ENCODE results near the gene CAMTA1.

CAMTA1 gene

DNA sequence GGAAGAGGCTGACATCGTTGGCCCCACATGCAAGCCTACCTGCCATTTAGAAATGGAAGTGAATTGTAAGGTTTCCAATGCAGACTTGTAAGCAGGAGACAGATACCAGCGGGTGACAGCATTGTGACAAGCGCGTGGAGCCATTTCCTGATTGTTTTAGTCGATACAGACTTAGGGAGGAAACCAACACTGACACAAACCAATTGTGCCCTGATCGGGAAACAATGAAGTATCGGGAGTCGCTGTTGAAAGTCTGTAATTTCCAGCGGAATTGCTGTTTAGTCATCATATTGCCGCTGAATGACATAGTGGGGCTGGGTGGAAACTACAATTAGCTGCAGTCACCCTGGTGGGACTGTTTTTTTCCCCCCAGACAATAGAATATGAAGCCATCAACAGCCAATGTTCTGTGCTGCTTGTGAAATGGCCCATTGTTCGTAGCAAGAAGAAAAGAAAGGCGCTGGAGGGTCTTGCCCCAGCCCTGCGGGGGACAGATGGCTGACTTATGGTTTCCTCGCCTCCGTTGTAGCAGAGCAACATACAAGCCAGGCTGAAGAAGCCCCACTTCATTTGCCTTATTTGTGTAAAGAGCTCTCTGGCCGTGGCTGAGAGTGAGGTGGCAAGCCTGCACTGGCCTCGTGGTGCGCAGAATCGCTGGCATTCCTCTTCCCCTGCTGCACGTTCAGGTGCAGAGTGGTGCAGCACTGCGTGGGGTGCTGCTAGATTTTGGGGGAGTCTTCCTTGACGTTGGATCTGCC, 462.7 kb downstream of the CAMTA1 start:
- H3K4me3 ChIP-seq (ENCODE audit: low read depth, low read length), result no peak overlapping the region
- TF ChIP-seq, protein P1, sequence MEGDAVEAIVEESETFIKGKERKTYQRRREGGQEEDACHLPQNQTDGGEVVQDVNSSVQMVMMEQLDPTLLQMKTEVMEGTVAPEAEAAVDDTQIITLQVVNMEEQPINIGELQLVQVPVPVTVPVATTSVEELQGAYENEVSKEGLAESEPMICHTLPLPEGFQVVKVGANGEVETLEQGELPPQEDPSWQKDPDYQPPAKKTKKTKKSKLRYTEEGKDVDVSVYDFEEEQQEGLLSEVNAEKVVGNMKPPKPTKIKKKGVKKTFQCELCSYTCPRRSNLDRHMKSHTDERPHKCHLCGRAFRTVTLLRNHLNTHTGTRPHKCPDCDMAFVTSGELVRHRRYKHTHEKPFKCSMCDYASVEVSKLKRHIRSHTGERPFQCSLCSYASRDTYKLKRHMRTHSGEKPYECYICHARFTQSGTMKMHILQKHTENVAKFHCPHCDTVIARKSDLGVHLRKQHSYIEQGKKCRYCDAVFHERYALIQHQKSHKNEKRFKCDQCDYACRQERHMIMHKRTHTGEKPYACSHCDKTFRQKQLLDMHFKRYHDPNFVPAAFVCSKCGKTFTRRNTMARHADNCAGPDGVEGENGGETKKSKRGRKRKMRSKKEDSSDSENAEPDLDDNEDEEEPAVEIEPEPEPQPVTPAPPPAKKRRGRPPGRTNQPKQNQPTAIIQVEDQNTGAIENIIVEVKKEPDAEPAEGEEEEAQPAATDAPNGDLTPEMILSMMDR (IDR thresholded peaks at IDR 0.05; ENCODE audit: low read depth, low read length), result no peak

DNA sequence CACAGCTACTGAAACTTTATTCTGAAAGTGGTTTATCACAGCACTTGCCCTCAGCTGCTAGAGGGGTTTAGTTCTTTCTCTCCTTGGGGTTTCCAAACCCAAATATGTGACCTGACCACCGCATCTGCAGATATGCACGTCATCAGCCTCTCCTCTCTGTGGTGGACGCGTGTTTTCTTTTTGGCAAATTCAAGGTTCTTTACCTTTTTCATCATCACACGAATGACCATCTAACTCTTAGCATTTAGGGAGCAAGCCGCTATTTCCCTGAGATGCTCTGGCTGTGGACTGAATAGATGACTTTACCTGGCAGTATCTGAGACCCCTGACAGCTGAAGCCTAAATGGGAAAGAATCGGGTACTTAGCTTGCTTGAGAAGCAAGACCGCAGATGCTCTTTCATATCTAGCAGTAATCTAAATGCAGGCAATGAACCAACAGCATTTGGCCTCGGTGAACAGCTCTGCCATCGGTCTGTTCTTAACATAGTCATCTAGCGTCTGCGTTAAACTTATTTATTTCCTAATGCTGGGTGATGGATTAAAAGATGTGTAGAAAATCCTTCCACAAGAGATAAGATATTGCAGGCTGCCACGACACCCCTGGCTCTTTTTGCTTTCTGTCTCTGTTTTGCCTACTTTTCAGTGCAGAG, 463.4 kb downstream of the CAMTA1 start:
- TF ChIP-seq, protein P1 (IDR thresholded peaks at IDR 0.05; ENCODE audit: low read depth, low read length), result no peak
- H3K4me3 ChIP-seq (ENCODE audit: low read depth, low read length), result no peak overlapping the region

DNA sequence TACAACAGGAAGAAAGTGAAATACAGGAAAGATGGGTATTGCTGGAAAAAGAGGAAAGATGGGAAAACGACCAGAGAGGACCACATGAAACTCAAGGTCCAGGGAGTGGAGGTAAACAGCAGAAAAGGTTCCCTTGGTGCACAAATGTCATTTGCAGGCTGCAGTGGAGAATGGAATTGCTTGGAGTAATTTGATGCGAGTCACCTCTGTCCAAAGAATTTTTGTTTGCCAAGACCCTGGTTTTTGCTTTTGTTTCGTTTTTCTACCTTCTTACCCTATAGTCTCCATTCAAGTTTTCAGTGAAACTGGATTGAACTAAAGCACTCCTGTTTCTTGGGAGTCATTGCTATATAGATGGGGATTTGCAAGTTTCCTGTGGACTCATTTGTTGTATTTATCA, 464.3 kb downstream of the CAMTA1 start:
- TF ChIP-seq, protein P1 (IDR thresholded peaks at IDR 0.05; ENCODE audit: low read depth, low read length), result no peak
- no peak overlapping the region for H3K4me3 ChIP-seq (ENCODE audit: low read depth, low read length)

DNA sequence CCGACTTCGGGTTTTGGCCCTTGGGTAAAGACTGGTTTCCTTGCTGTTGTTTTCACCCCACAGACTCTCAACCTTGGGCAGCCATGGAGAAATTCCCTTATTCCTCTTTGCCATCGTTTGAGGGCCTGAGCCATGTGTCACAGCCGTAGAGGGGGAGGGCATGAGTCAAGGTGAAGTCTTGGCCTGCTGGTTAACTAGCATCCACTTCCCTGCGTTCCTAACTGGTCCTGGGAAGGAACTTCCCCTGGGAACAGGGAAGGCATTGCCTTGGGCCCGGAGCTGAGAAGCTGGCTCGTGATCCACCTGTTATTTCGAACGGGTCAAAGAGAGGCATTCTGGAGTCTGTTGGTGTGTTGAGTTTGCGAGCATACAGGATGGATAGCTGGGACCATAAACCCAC, 464.9 kb downstream of the CAMTA1 start:
- H3K4me3 ChIP-seq (ENCODE audit: low read depth, low read length), result no peak overlapping the region
- TF ChIP-seq, protein P1 (IDR thresholded peaks at IDR 0.05; ENCODE audit: low read depth, low read length), result no peak

DNA sequence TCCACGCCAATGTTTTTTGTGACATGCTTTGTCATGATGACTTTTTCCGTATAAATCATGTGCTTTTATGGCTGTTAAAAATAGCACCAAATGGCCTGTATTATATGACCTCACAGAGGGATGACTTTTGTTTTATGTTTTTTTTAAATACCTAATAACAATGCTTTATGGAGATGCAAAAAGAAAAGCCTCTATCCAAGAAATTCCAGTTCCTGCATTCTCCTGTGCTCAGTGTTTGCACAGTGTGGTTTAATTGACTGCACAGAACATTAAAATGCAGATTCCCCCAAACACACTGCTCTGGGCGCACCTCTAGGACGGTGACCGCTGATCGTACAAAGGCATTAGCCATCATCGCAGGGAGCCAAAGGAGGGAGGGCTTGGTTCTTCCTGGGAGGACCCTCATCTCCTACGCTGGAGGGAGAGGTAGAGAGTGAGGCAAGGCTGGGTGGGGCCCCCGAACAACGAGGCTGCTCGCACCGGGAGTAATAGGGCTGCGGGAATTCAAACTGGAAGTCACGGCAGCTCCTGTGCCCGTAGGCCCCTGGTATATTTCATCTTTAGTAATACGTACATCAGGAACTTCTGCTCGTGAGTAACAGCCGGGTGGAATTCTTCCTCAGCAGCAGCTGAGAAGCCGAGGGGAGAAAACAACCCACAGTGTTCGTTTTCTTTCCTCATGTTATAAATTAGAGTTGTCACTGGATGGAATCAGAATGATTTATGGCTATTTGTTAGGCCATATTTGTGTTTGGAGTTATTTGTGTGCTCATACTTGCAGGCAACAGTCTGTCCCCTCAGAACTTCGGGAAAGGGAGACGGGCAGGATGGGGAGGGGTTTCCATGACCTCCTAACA, 465.6 kb downstream of the CAMTA1 start:
- no peak overlapping the region for H3K4me3 ChIP-seq (ENCODE audit: low read depth, low read length)
- TF ChIP-seq, protein P1 (IDR thresholded peaks at IDR 0.05; ENCODE audit: low read depth, low read length), result no peak

DNA sequence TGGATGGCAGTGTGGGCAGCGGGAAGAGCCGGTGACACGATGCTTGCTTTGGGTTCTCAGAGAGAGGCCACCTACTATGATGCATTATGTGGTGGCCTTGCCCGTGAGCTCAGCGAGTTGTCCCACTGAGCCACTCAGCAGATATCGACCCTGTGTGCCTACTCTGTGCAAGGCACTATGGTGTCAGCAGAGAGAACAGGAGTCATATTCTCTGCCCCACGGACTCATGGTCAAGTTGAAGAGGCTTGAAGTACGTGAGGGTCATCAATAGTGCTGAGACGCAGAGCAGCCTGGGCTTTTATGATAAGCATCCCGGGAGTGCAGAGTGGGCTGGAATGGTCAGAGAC, 466.2 kb downstream of the CAMTA1 start:
- TF ChIP-seq, protein P1 (IDR thresholded peaks at IDR 0.05; ENCODE audit: low read depth, low read length), result no peak
- no peak overlapping the region for H3K4me3 ChIP-seq (ENCODE audit: low read depth, low read length)

Data from WI38 (cell line).